GM12892 (cell line): ENCODE results near the gene ZSCAN29.

Experiments used
- POLR2A ChIP-seq: IDR thresholded peaks from 2 replicates; pipeline ENCODE4 v1.6.1; 2011; ENCODE audit warnings: low read depth, low read length, control low read depth
- POLR2AphosphoS5 ChIP-seq: IDR thresholded peaks from 2 replicates; pipeline ENCODE4 v1.6.1; 2011; ENCODE audit warnings: low read depth, low read length, control low read depth

DNA sequence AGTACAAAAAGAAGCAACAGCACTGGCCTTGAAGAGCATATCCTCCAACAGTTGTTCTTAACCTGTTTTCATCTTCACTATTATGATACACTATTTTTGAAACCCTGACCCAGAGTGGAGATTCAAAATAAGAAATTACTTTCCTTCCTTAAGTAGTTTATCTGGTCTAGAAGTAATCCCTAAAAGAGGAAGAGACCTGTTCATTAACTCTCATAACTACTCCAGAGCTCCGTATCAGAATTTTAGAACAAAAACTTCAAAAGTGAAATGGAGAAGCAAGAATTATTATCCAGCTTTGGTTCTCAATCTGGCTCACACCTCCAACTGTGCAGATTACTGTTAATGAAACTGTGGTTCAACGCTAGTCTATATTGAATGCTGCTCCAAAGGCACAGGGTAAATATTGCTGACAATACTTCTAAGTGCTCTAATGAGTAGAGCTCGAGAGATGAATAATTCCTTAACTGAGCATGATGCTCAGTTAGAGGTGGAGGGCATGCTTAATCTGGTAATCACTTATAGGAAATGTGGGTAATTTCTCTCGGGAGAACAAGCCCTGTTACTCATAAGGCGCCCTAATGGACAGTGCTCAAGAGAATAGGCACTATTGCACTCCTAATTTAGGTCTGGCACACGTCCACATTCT, 45.7 kb downstream of the ZSCAN29 start:
- TF ChIP-seq POLR2AphosphoS5 (no peak), POLR2A (no peak)
